Left cardiac atrium (tissue), 4 donors: ENCODE data around the gene DTX3. TPM values are rescaled to one million over a fixed set of nuclear protein-coding genes. Genes with fewer than 3 reads are reported as not detected.
"Not testable (repeated sequence)": the region's sequence is repeated elsewhere in the genome, so short reads cannot be mapped to it uniquely, and the experiment has no call there.

ENCODE experiments used
- ATAC-seq, 2 donors: fragments of 200-7000 bp; cut with Tn5 transposase; one replicate each; pipeline ENCODE4 v1.9.1; 2020; ENCODE audit warnings: mild to moderate bottlenecking in 2 of 2, moderate library complexity in 2 of 2
- DNase-seq: peaks from one replicate; pipeline ENCODE4 v3.0.0-alpha.2; 2020
- intact Hi-C, 2 donors: fragments of 100-400 bp; cut with DNase I; formaldehyde crosslinking; loops; one replicate each; pipeline versions ENCODE4 v1.14.1 to v1.15.1; 2022 to 2023
- total RNA-seq, 2 donors: library from RNA; stranded (reverse); fragmentation: NEBNext Ultra II Directional; extraction: Animal tissue kit (Norgen Biotek cat#: 25700); gene quantifications; one replicate each; pipeline ENCODE4 v1.2.1, GENCODE V29; 2021
- donor health status: DM: no; HTN: yes; CAD: no.
- donor health status: DM: no; HTN: yes; CAD: no; lungs with severe emphysema.
- donor health status: DM: yes; HTN: yes; CAD: no.
- donor health status: Dilated cardiomyopathy.

DTX3 gene
- total RNA-seq, 2 donors from 2014 or later, result 24.5 to 25.3 TPM

DNA sequence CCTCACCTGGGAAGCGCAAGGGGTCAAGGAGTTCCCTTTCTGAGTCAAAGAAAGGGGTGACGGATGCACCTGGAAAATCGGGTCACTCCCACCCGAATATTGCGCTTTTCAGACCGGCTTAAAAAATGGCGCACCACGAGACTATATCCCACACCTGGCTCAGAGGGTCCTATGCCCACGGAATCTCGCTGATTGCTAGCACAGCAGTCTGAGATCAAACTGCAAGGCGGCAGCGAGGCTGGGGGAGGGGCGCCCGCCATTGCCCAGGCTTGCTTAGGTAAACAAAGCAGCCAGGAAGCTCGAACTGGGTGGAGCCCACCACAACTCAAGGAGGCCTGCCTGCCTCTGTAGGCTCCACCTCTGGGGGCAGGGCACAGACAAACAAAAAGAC lies 42.0 kb downstream of the DTX3 start:
- DNase-seq, ATAC-seq, intact Hi-C loops: not testable (repeated sequence)

DNA sequence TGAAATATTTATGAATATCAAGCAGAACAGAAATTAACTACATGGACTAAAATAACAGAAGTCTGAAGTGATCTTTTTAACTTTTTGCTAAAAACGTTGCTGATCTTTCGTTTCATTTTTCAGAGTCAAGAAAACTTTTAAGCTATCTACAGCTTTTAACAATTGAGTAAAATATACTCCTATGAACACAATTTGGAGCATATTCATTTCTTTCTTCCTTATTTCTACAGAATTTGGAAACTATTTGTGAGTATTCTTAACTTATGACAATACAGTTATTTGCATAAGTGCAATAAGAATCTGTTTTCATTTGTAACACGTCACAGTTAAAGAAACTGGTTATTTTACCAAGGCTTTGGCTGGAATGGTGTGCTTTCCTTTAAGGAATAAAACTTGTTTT lies 49.4 kb downstream of the DTX3 start:
- no peak for ATAC-seq
- intact Hi-C loops, result no loop called here
- no peak for DNase-seq

DNA sequence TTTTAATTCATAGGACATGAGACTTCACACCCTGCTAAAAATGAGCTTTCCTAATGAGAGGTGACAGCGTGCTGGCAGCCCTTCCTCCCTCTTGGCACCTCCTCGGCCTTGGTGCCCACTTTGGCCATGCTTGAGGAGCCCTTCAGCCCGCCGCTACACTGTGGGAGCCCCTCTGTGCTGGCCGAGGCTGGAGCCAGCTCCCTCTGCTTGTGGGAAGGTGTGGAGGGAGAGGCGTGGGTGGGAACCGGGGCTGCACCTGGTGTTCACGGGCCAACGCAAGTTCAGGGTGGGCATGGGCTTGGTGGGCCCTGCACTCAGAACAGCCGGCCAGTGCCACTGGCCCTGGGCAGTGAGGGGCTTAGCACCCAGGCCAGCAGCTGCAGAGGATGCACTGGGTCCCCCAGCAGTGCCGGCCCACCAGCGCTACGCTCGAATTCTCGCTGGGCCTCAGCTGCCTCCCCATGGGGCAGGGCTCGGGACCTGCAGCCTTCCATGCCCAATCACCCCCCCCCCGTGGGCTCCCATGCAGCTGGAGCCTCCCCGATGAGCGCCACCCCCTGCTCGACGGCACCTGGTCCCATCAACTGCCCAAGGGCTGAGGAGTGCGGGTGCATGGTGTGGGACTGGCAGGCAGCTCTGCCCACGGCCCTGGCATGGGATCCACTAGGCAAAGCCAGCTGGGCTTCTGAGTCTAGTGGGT lies 51.1 kb downstream of the DTX3 start:
- no peak for ATAC-seq
- DNase-seq, result no peak
- intact Hi-C loops, result no loop called here

DNA sequence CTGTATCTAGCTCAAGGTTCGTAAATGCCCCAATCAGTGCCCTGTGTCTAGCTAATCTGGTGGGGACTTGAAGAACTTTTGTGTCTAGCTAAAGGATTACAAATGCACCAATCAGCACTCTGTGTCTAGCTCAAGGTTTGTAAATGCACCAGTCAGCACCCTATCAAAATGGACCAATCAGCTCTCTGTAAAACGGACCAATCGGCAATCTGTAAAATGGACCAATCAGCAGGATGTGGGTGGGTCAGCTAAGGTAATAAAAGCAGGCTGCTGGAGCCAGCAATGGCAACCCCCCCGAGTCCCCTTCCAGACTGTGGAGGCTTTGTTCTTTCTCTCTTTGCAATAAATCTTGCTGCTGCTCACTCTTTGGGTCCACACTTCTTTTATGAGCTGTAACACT lies 51.8 kb downstream of the DTX3 start:
- intact Hi-C loops, DNase-seq, ATAC-seq: not testable (repeated sequence)

DNA sequence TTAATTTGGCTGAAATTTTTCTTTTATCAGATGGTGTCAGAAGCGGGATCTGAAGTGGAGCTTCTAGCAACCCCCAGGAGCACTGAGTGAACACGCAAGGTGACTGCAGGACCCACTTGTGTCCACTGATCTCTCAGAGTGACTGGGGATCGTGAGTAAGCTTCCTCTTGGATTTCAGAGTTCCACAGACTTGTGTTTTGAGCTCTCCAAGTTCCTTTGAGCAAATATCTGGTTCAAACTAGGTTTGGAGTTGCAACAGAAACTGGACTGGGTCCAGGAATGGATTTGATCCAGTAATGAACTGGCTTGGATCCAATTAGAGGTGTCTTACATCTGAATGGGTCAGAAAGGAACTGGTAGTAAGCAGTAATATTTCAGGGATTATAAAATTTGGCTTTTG lies 53.1 kb downstream of the DTX3 start:
- DNase-seq, result no peak
- ATAC-seq, result peak; percentile 44 to 50
- intact Hi-C loops, result no loop called here

DNA sequence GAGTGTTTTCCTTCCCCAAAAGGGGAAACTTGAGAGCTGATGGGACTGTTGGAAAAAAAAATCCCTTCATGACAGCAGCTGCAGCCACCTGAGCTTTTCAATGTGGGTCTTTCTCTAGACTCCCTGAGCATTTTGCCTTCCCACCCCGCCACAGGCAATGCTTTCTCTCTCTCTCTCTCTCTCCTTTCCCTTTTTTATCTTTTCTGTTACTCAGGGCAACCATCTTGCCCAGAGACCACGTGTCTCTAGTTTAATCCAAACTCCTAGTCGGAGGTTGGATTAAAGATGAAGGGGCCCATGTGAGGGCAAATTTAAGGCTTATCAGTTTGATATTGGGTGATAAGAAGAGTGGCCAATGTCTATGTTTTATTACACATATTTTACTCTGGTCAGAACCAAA lies 54.3 kb downstream of the DTX3 start:
- DNase-seq, result no peak
- intact Hi-C loops, result no loop called here
- ATAC-seq, result no peak

Other genes with a start within 250 kb of the DTX3 start
- gene R3HDM2, start 173.8 kb upstream of the DTX3 start, total RNA-seq, result 10 to 100 TPM; 47.6 to 66.5 TPM
- gene INHBC, start 170.0 kb upstream of the DTX3 start, total RNA-seq, result not detected
- not detected for gene INHBE, start 149.5 kb upstream of the DTX3 start, total RNA-seq
- gene GLI1, start 145.0 kb upstream of the DTX3 start, total RNA-seq, result 1 to 10 TPM in 1 of 2 donors, under 1 TPM in 1; 0.97 to 1.2 TPM
- 10 to 100 TPM in 1 of 2 donors, 1 to 10 TPM in 1; 8.0 to 15.2 TPM for gene ARHGAP9, start 125.0 kb upstream of the DTX3 start, total RNA-seq
- gene MARS1, start 116.8 kb upstream of the DTX3 start, total RNA-seq, result 100 to 1,000 TPM in 1 of 2 donors, 10 to 100 TPM in 1; 74.6 to 115 TPM
- gene DDIT3, start 84.3 kb upstream of the DTX3 start, total RNA-seq, result 10 to 100 TPM; 20.0 to 31.7 TPM
- 10 to 100 TPM; 35.7 to 41.5 TPM for gene MBD6, start 82.0 kb upstream of the DTX3 start, total RNA-seq
- gene DCTN2, start 57.6 kb upstream of the DTX3 start, total RNA-seq, result 10 to 100 TPM; 80.5 to 96.7 TPM
- under 1 TPM; 0.10 to 0.18 TPM for gene KIF5A, start 54.8 kb upstream of the DTX3 start, total RNA-seq
- gene PIP4K2C, start 13.6 kb upstream of the DTX3 start, total RNA-seq, result 10 to 100 TPM; 15.3 to 16.1 TPM
- gene ARHGEF25, start 6.6 kb downstream of the DTX3 start, total RNA-seq, result 10 to 100 TPM; 13.7 to 17.3 TPM
- 1 to 10 TPM; 2.4 to 3.3 TPM for gene B4GALNT1, start 28.4 kb downstream of the DTX3 start, total RNA-seq
- gene OS9, start 89.3 kb downstream of the DTX3 start, total RNA-seq, result 100 to 1,000 TPM; 160 to 163 TPM
- gene AGAP2, start 133.9 kb downstream of the DTX3 start, total RNA-seq, result 1 to 10 TPM; 3.2 to 5.0 TPM
- 10 to 100 TPM; 34.9 to 37.1 TPM for gene TSPAN31, start 140.2 kb downstream of the DTX3 start, total RNA-seq
- 10 to 100 TPM; 45.2 to 62.0 TPM for gene CDK4, start 147.5 kb downstream of the DTX3 start, total RNA-seq
- 10 to 100 TPM; 11.7 to 15.0 TPM for gene MARCHF9, start 150.3 kb downstream of the DTX3 start, total RNA-seq
- 1 to 10 TPM in 1 of 2 donors, under 1 TPM in 1; 0.44 to 1.5 TPM for gene CYP27B1, start 162.3 kb downstream of the DTX3 start, total RNA-seq
- gene METTL1, start 167.3 kb downstream of the DTX3 start, total RNA-seq, result 10 to 100 TPM in 1 of 2 donors, 1 to 10 TPM in 1; 7.2 to 16.0 TPM
- gene EEF1AKMT3, start 167.8 kb downstream of the DTX3 start, total RNA-seq, result 1 to 10 TPM; 2.9 to 3.3 TPM
- 10 to 100 TPM; 29.2 to 38.1 TPM for gene TSFM, start 178.0 kb downstream of the DTX3 start, total RNA-seq
- gene AVIL, start 213.9 kb downstream of the DTX3 start, total RNA-seq, result 1 to 10 TPM; 2.7 to 2.8 TPM
- 10 to 100 TPM; 90.6 to 97.1 TPM for gene CTDSP2, start 241.9 kb downstream of the DTX3 start, total RNA-seq